GM18526 (cell line): ENCODE data around the gene CADM1.

Experiments used
- POLR2A ChIP-seq: IDR thresholded peaks from 3 replicates; pipeline ENCODE4 v1.6.1; 2011; ENCODE audit not compliant: insufficient read length; ENCODE audit errors: extremely low read depth

Gene CADM1

GRCh38 chr11:115169251-115169650 lies 335.0 kb downstream of the CADM1 start:
- no peak for TF ChIP-seq POLR2A

- TF ChIP-seq POLR2A = no peak
Measured at GRCh38 chr11:115168686-115169085, 335.5 kb downstream of the CADM1 start.

- no peak for TF ChIP-seq POLR2A
Measured at GRCh38 chr11:115168229-115168671, 336.0 kb downstream of the CADM1 start.

GRCh38 chr11:115167456-115167855 lies 336.8 kb downstream of the CADM1 start:
- TF ChIP-seq POLR2A = no peak

- no peak for TF ChIP-seq POLR2A
Measured at GRCh38 chr11:115166820-115167219, 337.4 kb downstream of the CADM1 start.

- no peak for TF ChIP-seq POLR2A
Measured at GRCh38 chr11:115164774-115165173, 339.4 kb downstream of the CADM1 start.

GRCh38 chr11:115162919-115163318 lies 341.3 kb downstream of the CADM1 start:
- TF ChIP-seq POLR2A = no peak

- TF ChIP-seq POLR2A = no peak
Measured at GRCh38 chr11:115161876-115162275, 342.3 kb downstream of the CADM1 start.

- no peak for TF ChIP-seq POLR2A
Measured at GRCh38 chr11:115159207-115159606, 345.0 kb downstream of the CADM1 start.

- no peak for TF ChIP-seq POLR2A
Measured at GRCh38 chr11:115158053-115158452, 346.2 kb downstream of the CADM1 start.

- TF ChIP-seq POLR2A = no peak
Measured at GRCh38 chr11:115157247-115157646, 347.0 kb downstream of the CADM1 start.

GRCh38 chr11:115155978-115156377 lies 348.2 kb downstream of the CADM1 start:
- no peak for TF ChIP-seq POLR2A

- no peak for TF ChIP-seq POLR2A
Measured at GRCh38 chr11:115155320-115155719, 348.9 kb downstream of the CADM1 start.

- no peak for TF ChIP-seq POLR2A
Measured at GRCh38 chr11:115154355-115154736, 349.9 kb downstream of the CADM1 start.

GRCh38 chr11:115153731-115154354 lies 350.4 kb downstream of the CADM1 start:
- TF ChIP-seq POLR2A = no peak

GRCh38 chr11:115153135-115153534 lies 351.1 kb downstream of the CADM1 start:
- no peak for TF ChIP-seq POLR2A

GRCh38 chr11:115151010-115151409 lies 353.2 kb downstream of the CADM1 start:
- no peak for TF ChIP-seq POLR2A
